Measurements from ENCODE around the gene CHRNB4.

The CHRNB4 gene

DNA sequence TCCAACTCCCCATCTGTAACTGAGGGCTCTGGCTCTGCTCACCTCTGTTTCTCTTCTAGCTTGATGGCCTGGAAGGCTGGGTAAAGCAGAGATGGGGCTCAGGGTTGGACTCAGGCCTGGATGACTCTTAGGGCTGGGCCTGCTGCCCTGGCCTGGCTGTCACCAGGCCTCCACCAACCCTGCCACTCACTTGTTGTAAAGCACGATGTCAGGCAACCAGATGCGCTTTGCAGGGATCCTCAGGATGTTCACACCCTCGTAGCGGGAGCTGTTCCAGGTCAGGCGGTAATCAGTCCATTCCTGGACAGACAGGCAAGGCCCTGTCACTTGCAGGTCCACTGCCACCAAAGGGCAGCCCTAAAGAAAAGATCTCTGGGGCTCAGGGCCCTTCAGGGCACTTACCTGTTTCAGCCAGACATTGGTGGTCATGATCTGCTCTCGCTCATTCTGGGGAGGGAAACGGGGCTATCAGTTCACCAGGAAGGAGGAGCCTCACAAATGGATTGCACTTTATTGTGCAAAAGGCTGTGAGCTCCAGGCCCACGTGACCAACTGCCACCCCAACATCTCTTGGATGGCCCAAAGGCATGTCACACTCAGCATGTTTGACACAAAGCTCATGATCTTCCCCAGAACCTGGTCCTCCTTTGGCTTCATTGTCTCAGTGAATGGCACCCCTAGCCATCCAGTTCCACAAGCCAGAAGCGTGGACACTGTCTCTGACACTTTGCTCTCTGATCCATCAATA, 9.9 kb downstream of the CHRNB4 start:
- DNase-seq = no peak

DNA sequence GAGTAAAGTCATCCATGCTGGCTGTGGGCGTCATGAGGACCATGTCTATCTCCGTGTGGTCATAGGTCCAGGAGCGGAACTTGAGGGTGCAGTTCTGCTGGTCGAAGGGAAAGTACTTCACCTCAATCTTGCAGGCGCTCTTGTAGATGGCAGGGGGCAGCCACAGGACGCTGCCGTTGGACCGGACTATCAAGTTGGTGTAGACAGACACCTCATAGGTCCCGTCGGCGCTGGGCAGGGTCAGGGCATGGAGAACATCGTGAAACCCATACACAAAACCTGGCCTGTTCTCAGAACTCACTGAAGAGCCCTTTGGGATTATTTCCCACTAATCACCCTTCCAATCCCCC, 11.3 kb downstream of the CHRNB4 start:
- DNase-seq = no peak

DNA sequence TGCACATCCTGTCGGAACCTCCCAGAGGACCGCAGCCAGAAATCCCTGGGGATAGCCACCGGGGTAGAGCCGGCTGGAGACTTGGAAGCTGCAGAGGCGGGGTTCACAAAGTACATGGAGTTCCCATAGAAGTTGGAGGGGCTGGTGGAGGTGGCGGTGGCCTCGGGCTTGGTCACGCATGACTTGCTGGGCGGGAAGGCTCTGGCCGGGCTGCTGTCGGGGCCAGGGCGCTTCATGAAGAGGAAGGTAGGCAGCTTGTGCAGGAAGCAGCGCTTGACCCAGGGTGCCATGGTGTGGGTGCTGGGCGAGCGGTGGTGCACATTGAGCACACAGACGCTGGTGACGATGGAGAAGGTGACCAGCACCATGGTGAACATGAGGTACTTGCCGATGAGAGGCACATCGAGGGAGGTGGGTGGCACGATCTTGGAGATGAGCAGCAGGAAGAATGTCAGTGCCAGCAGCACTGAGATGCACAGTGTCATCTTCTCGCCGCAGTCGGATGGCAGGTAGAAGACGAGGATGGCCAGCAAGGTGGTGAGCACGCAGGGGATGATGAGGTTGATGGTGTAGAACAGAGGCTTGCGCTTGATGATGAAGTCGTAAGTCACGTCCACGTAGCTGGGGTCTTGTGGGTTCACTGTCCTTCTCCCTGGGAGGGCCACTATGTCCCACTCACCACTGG, 11.8 kb downstream of the CHRNB4 start:
- no peak for DNase-seq

DNA sequence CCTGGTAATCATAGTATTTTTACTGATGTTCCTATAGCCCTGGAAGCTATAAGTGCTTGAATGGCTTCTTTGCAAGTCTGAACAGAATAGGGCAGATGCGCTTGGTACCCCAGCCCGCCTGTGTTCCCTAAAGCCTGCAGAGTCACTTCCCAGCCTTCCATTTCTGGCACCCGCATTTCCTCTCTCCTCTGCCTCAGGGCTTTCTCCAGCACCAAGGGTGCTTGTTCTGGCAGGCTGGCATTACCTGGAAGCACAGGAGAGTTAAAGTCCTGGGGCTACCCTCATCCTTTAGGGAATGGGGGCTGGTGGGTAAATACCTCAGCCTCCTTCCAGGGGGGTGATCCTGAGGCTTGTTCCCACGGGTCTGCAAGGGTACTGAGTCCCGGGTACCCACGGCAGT, 12.8 kb downstream of the CHRNB4 start:
- no peak for DNase-seq

DNA sequence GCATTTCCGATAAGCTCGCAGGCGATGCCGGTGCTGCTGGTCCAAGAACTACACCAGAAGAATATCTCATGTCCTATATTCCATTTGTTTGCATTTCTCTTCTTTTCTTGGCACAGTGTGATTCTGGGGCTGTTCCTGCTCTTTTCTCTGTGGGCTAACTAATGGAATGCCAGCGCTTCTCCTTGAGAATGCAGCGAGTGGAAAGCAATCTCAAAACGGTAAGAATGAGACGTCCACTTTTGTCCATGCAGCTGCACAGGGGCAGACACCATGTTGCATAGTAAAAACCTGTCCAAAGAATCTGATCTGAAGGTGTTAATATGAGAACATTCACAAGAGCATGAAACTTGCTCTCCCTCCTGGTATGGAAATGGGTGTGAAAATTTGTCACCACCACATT, 13.7 kb downstream of the CHRNB4 start:
- DNase-seq = no peak

DNA sequence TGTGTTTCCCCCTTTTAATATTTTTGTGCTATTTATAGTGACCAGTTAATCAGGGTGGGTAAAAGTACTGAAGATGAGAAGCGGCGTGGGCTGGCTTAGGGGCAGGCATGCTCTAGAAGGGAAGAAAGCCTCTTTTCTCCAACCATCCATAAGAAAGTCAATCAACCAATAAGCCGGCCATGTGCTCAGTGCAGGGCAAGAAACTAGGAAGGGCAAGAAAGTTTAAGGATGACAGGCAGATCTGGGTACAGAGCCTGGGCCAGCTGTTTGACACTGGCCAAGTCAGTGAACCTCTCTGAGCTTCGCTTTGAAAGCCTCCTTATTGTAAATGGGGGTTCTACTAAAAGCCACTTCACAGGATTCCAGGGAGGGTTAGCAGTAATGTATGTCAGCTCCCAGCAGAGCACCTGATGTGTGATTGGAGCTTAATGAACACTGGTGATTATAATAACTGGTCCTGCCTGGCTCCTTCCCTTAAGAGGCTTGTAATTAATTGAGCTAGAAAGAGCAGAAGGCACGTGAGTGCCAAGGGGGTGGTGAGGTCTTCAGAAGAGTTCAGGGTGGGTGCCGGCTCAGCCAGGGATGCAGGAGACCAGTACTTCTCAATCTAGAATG, 14.5 kb downstream of the CHRNB4 start:
- no peak for DNase-seq

DNA sequence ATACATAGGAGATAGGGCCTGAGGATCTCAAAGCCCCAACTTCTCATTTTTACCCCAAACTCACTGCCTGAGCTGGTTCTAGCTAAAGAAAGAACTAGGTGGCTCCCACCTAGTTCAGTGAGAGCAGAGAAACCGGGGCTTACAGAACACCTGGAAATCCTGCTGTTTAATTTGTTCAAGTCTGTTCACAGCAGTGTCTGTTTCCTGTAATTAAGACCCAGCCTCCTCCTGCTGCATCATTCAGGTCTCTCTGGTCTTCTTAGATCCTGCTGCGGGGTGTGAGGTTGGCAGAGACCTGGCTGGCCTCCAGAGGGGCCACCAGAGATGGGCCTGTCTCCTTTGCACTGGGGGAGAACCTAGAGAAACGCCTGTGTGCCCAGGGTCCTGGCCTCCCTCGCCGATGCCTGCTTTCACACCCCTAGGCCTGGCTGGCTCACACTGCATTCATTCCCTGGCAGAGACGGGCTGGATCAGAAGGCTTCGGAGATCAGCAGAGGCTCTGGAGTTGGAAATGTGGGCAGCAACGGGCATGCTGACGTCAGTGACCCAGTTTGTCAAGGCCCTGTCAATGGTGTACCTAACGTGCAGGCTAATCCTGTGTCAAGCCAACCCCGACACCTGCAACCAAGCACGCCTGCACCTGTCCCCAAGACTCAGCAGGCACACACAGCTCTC, 15.3 kb downstream of the CHRNB4 start:
- DNase-seq = no peak

DNA sequence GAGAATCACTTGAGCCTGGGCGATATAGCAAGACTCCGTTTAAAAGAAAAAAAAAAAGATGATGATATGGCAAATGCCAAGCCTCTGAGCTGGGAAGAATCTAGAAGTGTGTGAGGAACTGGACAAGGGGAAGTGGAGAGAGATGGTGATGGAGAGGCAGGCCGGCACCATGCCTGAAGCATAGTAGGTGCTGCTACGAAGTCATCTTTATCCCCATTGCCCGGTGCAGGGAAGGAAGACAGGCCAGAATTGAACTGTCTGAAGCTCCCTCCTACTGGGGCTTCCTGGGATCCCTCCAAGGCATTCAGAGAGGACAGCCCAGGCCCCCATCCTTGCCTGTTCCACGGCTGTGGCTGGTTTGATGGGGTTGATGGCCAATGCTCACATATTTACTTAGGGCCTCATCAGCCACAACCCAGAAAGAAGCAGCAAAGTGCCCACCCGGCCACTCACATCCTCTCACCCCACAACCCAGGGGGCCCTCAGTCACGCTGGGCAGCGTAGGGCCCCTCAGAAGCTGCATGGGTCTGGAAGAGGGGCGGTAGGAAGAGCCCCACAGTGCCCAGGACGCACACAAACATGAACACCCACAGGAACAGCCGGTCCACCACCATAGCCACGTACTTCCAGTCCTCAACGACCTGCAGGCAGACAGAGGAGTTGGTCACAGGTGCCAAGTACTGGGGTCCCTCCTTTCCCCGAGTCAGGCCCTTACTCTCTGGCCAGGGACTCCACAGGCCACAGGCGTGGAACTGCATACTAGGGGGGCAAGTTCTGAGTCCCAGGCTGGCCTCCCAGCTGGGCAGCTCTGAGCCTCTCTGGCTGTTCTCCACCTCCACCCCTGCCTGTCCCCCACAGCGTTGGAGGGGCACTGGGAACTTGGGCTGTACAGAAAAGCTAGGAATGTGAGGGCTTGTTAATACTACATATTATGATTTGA, 16.1 kb downstream of the CHRNB4 start:
- DNase-seq = no peak

DNA sequence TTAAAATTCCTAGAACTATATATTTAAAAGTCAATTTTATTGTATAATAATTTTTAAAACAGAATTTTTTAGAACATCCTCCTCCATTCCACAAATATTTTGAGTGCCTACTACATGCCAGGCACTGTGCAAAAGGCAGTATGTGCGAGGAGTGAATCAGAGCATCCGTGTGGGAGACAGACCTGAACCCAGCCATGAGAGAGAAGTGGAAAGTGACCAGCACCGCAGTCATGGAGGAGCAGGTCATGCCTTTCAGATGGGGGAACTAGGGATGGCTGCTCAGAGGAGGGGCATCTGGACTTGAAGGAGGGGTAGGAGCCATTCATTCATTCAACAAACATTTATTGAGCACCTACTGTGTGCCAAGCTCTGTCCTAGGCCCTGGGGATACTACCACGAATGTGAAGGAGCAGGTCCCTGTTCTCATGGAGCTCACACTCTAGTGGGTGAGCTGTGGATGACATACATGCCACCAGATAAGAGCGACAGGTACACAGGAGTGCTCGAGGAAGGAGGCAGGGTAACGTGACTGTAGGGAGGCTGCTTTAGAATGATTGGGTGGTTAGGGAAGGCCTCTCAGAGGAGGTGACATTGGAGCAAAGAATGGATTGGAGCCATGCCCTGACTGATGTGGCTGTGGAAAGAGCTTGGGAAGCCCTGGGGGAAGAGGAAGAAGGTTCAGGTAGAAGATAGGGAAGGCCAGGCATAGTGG, 17.1 kb downstream of the CHRNB4 start:
- DNase-seq = no peak

DNA sequence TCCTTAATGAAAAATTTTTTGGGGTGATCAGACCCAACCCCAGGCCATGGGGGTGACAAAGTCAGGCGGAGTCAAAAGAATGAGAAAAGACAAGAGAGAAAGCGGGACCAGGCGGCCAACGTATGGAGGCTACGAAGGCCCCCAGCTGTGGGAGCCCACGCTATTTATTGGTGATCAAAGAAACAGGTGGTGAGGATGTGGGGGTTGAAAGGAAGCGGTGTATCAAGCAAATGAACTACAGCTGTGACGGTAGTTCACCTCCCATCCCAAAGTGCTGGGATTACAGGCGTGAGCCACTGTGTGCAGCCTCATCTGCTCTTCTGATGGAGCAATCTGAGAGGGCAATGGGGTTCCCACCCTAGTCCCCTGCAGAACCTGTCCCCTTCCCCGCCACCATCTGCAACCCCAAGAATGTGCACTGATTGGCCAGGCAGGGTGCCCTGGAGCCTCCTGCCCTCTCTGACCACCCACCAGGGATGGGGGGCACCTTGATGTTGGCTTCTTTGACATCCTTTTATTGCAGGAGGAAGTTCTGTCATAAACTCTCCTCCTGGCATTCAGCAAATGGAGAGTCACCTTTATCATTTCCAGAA, 19.1 kb downstream of the CHRNB4 start:
- DNase-seq = no peak

DNA sequence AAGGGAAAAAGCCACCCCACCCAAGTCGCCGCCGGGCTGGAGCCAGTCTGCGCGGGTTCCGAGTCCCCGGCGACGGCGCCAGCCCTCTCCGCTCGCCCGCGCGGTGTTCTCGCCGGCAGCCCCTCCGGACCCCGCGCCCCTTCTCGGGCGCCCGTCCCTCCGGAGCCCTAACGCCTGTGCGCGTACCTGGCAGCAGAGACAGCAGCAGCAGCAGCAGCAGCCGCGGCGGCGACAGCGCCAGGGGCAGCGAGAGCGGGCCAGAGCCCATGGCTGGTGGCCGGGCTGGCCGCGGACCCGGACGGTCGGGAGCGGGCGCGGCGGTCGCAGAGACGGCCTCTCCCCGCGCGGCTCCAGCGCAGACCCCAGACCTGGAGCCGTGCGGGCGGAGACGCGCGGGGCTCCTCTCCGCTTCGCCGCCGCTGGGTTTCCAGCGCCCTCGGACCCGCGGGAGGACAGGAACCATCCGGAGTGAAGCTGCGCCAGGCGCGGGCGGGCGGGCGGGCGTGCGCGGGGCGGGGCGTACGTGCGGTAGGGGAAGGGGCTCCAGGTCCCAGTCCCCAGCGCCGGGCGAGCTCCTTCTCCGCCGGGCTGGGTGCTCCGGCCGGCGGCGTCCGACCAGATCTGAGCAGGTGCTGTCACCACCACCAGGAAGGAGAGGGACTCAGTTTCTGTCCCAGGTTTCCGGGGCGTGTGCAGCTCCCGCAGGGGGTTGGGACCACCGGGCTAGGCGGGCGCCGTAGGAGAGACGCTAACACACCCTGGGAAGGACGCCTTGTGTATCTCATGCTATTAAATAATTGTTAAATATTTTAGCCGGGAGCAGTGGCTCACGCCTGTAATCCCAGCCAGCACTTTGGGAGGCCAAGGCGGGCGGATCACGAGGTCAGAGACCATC, 20.2 kb downstream of the CHRNB4 start, which contains the start of gene CHRNA3:
Gene CHRNA3 (minus strand): TSS at position 470 of the 895 bp plus-strand sequence. CDS start 202 bp downstream, at position 268.
- DNase-seq = no peak

DNA sequence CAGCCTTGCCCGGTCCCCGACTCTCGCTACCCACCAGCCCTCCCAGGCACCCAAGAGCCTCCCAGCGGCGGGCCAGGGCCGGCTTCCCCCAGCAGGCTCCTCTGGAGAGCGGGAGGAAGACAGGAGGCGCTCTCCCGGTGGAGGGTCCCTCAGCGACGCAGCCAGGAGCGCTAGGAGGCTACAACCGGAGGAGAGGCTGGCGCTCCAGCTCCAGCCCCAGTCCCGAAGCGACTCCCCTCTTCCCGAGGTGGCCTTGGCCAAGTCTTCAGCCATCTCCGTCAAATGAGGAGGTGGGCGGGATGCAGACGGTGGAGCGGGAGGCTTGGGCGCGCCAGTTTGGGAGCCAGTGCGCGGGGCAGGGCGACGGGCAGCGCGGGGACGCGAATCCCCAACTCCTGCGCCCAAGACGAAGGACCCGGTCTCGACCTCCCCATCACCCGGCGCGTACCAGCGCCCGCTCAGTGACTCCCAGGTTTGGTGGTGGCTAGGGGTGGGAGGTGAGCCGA, 20.9 kb downstream of the CHRNB4 start:
- DNase-seq = no peak

DNA sequence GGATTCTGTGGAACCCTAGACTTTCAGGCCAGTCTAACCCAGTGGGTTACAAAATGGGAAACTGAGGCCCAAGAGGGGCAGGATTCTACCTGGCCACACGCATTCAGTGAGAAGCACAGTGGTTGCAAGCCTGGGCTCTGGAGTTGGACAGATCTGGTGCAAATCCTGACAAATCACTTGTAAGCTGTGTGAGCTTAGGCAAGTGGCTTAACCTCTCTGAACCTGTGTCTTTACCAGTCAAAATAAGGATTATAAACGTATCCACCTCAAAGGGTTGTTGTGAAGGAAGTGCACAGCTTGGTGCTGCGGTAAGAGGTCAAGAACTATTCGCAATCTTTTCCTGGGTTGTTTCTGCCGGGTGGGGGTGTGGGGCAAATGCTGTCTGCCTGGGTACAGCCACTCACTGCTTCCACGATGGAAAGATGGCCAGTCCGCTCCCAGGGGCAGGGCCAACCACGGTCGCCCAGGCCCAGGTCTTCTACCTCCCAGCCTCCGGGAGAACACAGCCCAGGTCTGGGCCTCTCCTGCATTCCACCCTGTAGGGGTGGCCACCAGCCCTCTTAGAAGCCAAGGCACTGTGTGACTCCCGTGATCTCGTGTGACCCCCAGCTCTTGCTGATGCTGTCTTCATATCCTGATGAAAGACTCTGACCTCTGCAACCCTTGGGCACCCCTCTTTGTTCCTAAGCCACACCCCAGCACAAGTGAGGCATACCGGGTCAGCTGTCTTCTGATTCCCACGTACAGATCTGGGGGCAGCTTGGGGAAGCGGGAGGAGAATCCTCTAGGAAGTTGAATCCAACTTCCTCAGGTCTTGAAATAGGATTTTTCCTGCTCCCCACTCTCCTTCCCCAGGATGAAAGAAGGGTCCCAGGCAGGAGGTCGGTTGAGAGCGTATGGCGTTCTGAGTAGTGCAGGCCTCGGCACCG, 21.7 kb downstream of the CHRNB4 start:
- DNase-seq = no peak

DNA sequence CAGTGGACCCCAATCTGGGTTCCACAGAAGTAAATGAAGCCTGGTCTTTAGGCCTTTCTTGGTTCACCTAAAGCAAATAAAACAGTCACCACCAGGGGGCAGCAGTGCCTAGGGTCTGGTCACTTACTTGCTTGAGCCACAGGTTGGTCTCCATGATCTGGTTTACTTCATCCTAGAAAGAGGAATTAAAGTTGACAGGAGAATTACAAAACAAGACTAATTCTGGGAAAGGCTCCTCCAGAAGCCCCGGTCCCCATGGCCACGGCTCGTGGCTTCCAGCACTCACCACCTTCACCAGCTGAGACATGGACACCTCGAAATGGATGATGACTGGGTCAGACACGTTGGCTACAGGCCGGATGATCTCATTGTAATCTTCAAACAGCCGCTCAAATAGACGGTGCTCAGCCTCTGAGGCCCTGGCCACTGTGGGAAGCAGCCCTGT, 22.5 kb downstream of the CHRNB4 start:
- peak; percentile 74 for DNase-seq

DNA sequence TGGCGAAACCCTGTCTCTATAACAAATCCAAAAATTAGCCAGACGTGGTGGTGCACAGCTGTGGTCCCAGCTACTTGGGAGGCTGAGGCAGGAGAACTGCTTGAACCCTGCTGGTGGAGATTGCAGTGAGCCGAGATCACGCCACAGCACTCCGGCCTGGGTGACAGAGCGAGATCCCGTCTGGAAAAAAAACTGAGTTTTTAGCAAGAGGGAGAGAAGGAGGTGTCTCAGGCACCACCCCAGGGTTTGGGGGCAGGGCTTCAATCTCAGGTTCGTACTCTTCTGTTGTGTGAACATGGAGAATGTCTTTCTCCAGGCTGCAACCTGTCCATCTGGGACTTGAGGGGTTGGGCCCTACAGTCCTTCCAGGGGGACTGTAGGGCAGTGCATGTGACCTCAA, 22.9 kb downstream of the CHRNB4 start:
- DNase-seq = no peak

DNA sequence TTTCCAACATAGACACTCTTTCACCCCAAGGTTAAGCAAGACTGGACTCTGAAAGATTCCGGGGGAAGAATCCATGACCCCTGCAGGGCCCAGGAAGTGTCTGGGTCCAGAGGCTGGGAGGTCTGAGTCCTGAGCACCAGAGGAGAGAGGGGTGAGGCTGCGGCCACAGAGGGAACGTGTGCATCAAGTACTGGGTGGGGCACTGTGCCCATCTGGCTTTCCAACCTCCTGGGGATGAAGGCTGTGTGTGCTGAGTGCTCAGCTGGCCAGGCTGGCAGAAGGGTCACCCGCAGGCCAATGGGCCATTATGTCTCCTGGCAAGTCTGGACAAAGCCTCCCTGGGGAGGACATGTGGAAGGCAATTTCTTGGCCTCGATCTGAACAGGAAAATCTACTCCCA, 23.5 kb downstream of the CHRNB4 start:
- no peak for DNase-seq

DNA sequence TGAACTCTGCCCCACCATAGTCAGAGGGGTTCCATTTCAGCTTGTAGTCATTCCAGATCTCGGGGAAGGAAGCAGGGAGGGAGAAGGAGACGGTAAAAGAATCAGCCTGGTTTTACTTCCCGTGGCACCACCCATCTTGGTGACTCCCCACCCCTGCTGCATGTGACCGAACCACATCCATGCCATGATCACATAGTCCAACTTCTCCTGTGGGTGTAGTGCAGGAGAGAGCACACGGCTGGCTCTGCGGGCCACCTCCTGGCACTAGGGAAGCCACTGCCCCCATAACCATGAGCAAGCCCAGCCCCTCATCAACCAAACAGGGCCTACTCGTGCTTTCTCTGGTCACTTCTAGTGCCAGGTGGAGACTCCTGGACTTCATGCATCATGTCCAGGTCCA, 23.9 kb downstream of the CHRNB4 start:
- DNase-seq = no peak

DNA sequence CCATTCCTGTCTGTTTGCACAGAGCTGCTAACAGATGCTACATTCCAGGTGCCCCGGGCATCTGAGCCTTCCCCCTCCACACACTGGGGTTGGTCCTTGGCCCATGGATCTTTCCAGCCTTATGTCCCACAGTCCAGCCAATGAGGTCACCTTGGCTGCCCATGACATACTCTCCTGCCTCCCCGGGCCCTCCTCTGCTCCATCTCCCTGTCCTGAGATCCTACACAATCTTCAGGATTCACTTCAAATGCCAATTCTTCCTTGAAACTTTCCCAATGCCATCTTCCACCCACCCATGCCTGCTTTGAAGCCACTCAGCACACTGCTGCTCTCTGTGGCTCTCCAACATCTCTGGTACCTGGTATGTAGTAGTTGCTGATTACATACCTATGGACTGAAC, 24.5 kb downstream of the CHRNB4 start:
- no peak for DNase-seq

DNA sequence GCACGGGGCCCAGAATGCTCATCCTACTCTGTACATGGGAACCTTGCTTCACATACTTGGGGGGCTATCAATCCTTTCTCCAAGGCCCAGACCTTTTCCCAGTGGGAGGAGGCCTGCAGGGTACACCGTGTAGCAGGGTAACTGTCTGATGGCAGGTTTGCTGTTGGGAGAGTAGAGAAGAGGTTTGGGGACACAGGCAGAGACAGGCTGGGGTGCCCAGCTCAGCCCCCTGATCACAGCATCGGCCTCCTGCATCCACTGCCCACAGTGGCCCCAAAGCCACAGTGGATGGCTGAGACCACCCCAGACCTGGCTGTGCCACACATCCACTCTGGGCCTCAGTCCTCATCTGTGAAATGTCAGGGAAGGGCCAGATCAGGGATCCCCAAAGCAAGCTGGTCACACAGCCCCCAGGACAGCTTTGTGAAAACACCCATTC, 25.8 kb downstream of the CHRNB4 start:
- no peak for DNase-seq

Measured in CD4-positive, alpha-beta T cell treated with Interleukin-12 subunit alpha and Interleukin-12 subunit beta, for 1 hour (primary cell).